ENCODE results near the gene EPHA8.

The EPHA8 gene

DNA sequence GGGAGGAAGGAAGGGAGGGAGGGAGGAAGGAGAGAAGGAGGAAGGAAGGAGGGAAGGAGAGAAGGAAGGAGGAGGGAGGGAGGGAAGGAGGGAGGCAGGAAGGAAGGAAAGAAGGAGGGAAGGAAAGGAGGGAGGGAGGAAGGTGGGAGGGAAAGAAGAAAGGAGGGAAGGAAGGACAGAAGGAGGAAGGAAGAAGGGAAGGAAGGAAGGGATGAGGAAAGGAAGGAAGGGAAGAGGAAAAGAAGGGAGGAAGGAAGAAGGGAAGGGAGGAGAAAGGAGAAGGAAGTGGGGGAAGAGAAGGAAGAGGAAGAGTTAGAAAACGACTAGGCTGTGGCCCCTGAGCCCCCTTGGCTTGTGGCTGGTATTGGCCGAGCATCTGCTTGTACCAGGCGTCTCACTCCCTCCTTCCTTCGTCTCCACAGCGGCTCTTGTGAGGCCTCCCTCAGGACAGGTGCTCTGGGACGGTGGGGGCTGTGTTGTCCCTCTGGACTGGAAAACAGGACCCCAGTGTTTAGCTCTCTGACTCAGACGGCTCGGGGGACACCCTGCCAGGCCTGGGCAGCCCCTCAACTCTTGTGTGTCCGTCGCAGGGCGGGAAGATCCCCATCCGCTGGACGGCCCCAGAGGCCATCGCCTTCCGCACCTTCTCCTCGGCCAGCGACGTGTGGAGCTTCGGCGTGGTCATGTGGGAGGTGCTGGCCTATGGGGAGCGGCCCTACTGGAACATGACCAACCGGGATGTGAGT, 37.0 kb downstream of the EPHA8 start:
- H3K36me3 Mint-ChIP-seq (ENCODE audit: low read depth) = no peaks in the 10 kb centered on the region
- no peak overlapping the region for H3K27ac Mint-ChIP-seq
- no peaks in the 10 kb centered on the region for H3K9me3 Mint-ChIP-seq
- H3K4me1 Mint-ChIP-seq (ENCODE audit: low read depth) = peaks cover 2% of the 10 kb centered on the region
- peaks cover 31% of the 10 kb centered on the region for H3K27me3 Mint-ChIP-seq
- intact Hi-C loops (cut with micrococcal nuclease) = no loop called here
- no peak overlapping the region for H3K4me3 Mint-ChIP-seq

DNA sequence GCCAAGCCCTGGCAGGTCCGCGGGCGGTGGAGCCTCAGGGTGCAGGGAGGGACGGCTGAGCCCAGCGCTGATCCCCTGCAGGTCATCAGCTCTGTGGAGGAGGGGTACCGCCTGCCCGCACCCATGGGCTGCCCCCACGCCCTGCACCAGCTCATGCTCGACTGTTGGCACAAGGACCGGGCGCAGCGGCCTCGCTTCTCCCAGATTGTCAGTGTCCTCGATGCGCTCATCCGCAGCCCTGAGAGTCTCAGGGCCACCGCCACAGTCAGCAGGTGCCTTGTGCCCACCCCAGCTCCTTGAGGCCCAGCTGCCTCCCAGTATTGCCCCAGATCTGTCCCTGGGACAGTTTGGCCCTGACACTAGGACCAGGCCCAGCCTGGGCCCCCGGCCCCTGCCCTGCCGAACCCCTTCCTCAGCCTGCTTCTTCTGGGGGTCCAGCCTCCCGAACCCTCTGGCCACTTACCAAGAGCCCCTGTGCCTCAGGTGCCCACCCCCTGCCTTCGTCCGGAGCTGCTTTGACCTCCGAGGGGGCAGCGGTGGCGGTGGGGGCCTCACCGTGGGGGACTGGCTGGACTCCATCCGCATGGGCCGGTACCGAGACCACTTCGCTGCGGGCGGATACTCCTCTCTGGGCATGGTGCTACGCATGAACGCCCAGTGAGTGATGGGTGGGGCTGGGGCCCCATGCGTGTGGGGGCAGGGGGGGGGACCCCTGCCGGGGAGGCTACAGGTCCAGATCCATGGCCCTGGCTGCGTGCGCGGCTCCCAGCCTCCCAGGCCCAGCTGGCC, 37.7 kb downstream of the EPHA8 start:
- intact Hi-C loops (cut with micrococcal nuclease) = no loop called here
- Mint-ChIP-seq H3K9me3 (no peaks in the 10 kb centered on the region), H3K27me3 (peaks cover 28% of the 10 kb centered on the region), H3K4me1 (ENCODE audit: low read depth) (no peaks in the 10 kb centered on the region), H3K4me3 (no peak overlapping the region), H3K27ac (no peak overlapping the region), H3K36me3 (ENCODE audit: low read depth) (no peaks in the 10 kb centered on the region)

DNA sequence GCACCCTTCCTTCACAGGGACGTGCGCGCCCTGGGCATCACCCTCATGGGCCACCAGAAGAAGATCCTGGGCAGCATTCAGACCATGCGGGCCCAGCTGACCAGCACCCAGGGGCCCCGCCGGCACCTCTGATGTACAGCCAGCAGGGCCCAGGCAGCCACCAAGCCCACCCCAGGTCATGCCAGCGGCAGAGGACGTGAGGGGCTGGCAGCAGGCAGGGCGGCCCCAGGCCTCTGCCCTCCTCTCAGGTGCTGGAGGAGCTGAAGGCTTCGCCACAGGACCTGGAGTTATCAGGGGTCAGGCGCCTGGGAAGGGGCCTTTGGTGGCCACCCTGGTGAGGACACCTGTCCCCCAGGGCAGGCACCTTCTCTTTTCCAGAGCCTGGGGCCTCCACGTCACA, 38.3 kb downstream of the EPHA8 start:
- intact Hi-C loops (cut with micrococcal nuclease) = no loop called here
- H3K27me3 Mint-ChIP-seq = peaks cover 30% of the 10 kb centered on the region
- H3K9me3 Mint-ChIP-seq = no peaks in the 10 kb centered on the region
- H3K27ac Mint-ChIP-seq = no peak overlapping the region
- no peaks in the 10 kb centered on the region for H3K4me1 Mint-ChIP-seq (ENCODE audit: low read depth)
- H3K4me3 Mint-ChIP-seq = no peak overlapping the region
- no peaks in the 10 kb centered on the region for H3K36me3 Mint-ChIP-seq (ENCODE audit: low read depth)

DNA sequence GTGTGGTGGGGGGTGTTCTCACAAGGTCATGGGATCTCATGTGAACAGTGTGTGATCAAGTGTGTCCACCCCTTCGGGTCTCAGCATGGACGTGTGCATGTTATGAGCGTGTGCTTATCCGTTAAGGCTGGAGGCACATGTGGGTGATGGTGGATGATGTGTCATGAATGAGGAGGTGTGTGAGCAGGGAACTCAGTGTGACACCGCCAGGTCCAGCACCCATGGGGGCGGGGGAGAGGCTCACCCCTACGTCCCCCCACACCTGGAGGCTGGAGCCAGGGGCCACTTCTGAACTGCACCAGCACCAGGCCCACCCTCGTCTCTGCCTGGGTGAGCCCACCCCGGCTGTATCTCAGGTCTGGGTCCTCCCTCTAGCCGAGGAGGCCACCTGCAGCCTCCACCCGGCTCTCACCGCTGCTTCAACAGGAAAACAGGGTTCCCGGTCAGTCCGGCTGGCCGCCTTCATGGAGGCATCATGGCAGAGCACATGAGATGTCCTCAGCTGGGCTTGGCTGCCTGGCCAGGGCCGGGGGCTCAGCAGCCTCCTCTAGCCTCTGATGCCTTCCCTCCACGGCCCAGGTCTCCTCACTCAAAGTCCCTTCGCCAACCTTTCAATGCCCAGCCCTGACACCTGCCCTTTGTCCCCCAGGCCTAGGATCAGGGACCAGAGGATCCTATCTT, 38.9 kb downstream of the EPHA8 start:
- Mint-ChIP-seq H3K27ac (no peak overlapping the region), H3K27me3 (peaks cover 29% of the 10 kb centered on the region), H3K4me3 (no peak overlapping the region), H3K36me3 (ENCODE audit: low read depth) (no peaks in the 10 kb centered on the region), H3K4me1 (ENCODE audit: low read depth) (peaks cover 2% of the 10 kb centered on the region), H3K9me3 (no peaks in the 10 kb centered on the region)
- intact Hi-C loops (cut with micrococcal nuclease) = no loop called here

DNA sequence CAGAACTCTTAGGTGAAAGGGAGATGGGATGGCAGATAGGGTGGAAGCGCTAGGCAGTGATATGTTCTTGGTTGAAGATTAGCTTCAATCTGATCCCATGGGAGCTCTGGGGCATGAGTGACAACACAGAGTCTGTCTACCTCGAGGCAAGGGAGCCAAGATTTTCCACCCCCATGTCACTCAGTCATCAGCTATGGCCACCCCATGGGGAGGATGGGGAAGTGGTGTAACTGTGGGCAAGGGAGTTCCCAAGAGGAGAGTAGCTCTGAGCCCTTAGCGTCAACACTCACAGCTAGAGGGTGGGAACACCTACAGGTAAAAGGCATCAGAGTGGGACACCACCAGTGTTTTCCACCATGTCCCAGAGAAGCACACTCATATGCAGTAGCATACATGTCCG, 42.9 kb downstream of the EPHA8 start:
- Mint-ChIP-seq H3K9me3 (no peaks in the 10 kb centered on the region), H3K4me3 (no peak overlapping the region), H3K4me1 (ENCODE audit: low read depth) (peaks cover 12% of the 10 kb centered on the region), H3K27ac (no peak overlapping the region), H3K27me3 (peaks cover 43% of the 10 kb centered on the region), H3K36me3 (ENCODE audit: low read depth) (no peaks in the 10 kb centered on the region)
- intact Hi-C loops (cut with micrococcal nuclease) = no loop called here

DNA sequence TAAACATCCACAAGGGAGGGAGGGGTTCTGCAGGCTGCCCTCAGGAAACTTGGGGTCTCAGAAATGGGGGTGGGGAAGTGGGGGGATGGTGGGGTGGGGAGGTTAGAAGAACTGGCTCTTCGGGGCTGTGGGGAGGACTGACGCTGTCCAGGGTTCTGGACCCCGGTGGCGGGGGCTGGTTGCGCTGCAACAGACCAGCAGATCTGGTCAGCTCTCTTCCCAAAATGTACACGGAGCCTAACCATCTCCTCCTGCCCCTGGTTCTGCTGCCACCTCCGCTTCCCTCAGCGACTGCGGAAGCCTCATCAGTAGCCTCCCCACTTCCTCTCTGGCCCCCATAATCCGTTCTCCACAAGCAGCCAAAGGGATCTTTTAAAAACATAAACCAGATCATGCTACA, 43.9 kb downstream of the EPHA8 start:
- H3K27ac Mint-ChIP-seq = no peak overlapping the region
- no peaks in the 10 kb centered on the region for H3K9me3 Mint-ChIP-seq
- H3K36me3 Mint-ChIP-seq (ENCODE audit: low read depth) = no peaks in the 10 kb centered on the region
- no peak overlapping the region for H3K4me3 Mint-ChIP-seq
- H3K4me1 Mint-ChIP-seq (ENCODE audit: low read depth) = peaks cover 12% of the 10 kb centered on the region
- H3K27me3 Mint-ChIP-seq = peaks cover 44% of the 10 kb centered on the region
- intact Hi-C loops (cut with micrococcal nuclease) = no loop called here

DNA sequence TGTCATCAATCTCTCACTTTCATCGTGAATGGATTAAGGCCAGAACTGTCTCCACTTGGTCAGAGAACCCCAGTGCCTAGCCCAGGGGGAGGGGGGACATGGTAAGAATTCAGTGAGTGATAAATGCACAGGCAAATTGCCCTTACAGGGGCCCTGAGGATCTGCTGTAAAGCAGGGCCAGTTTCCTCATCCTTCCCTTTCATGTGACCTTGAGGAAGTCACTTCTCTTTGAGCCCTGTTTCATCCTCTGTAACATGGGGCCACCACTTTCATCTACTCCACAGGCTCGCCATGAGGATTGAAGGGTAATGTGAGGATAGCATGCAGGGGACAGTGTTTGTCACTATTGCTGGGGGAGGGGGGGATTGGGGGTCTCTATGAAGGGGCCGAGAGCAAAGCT, 45.1 kb downstream of the EPHA8 start:
- Mint-ChIP-seq H3K4me3 (no peak overlapping the region), H3K27ac (no peak overlapping the region), H3K9me3 (no peaks in the 10 kb centered on the region), H3K27me3 (peaks cover 45% of the 10 kb centered on the region), H3K36me3 (ENCODE audit: low read depth) (no peaks in the 10 kb centered on the region), H3K4me1 (ENCODE audit: low read depth) (peaks cover 12% of the 10 kb centered on the region)
- intact Hi-C loops (cut with micrococcal nuclease) = no loop called here

DNA sequence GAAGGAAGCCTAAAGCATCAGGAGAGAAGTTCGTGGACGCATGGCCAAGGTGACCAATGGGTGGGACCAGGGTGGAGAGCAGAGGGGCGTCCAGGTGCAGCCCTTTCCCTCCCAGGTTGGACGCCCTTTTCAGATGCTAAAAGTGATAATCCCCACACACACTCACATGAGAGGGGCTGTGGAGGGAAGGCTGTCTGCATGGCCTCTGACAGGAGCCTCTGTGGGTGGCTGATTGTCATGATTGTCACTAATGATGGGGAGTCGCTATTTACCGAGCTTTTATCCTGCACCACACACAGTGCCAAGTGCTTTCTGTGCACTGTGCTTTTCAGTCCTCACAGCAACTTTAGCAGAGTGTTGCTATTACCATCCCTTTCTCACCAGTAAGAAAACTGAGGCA, 46.0 kb downstream of the EPHA8 start:
- Mint-ChIP-seq H3K4me3 (no peak overlapping the region), H3K36me3 (ENCODE audit: low read depth) (no peaks in the 10 kb centered on the region), H3K27me3 (peaks cover 41% of the 10 kb centered on the region), H3K9me3 (no peaks in the 10 kb centered on the region), H3K4me1 (ENCODE audit: low read depth) (peaks cover 12% of the 10 kb centered on the region), H3K27ac (no peak overlapping the region)
- intact Hi-C loops (cut with micrococcal nuclease) = no loop called here

DNA sequence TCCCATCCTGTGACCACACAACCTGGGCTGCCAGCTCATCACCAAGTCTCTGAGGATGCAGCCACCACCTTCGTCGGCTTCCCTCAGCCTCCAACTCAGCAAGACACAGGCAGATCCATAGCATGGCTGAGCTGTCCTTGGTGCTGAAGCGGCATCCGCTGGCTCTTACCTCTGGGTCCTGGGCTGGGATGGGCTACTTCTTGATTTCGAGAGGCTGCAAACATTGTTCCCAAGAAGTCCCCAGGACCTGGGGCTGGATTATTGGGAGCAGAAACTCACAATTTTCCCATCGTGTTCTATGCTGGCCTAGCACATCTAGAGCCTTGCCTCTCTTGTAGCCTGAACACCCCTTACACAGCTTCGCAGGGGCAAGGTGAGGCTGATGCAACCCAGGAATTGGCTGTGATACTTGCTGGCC, 48.2 kb downstream of the EPHA8 start:
- peaks cover 38% of the 10 kb centered on the region for H3K27me3 Mint-ChIP-seq
- H3K4me1 Mint-ChIP-seq (ENCODE audit: low read depth) = peaks cover 12% of the 10 kb centered on the region
- no peaks in the 10 kb centered on the region for H3K9me3 Mint-ChIP-seq
- intact Hi-C loops (cut with micrococcal nuclease) = no loop called here
- H3K36me3 Mint-ChIP-seq (ENCODE audit: low read depth) = no peaks in the 10 kb centered on the region
- H3K4me3 Mint-ChIP-seq = no peak overlapping the region
- no peak overlapping the region for H3K27ac Mint-ChIP-seq

DNA sequence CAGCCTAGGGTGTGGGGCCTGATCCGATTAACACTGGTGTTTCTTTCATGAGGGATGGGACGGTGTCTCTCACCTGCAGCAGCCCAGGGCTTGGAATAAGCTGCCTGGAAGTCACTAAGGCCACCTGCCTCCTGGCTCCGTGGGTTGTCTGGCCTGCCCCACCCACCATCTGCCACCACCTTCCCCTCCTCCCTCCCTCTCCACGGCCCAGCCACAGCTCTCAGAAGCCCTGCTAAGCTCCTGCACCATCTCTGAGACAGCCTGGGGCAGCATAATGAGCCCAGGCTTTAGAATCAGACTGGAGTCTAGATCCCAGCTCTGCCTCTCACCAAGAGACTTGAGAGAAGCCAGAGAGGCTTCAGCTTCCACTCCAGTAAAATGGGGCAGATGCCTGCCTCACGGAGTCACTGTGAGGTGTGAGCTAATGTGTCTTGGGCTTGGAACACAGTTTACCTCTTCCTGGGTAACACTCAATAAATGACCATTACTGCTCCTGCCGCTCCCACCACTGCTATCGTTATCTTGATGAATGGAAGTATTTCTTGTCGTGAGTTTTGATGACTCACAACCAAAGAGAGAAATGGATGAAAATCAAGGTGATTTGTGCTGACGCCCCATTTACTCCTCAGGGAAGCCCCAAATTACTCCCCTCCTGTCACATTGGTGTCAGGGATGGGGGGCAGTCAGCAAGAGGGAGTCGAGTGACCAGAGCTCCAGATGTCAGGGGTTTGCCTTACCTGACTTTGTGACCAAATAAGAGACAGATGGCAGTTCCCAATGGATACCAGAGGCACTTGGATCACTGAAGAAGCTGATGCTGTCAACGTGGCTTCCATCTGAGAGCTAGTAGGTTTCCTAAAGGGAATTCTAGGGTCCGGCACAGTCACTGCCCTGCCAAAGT, 49.6 kb downstream of the EPHA8 start:
- Mint-ChIP-seq H3K27me3 (peaks cover 41% of the 10 kb centered on the region), H3K9me3 (no peaks in the 10 kb centered on the region), H3K27ac (no peak overlapping the region), H3K4me1 (ENCODE audit: low read depth) (peaks cover 3% of the 10 kb centered on the region), H3K36me3 (ENCODE audit: low read depth) (no peaks in the 10 kb centered on the region), H3K4me3 (no peak overlapping the region)
- intact Hi-C loops (cut with micrococcal nuclease) = no loop called here

DNA sequence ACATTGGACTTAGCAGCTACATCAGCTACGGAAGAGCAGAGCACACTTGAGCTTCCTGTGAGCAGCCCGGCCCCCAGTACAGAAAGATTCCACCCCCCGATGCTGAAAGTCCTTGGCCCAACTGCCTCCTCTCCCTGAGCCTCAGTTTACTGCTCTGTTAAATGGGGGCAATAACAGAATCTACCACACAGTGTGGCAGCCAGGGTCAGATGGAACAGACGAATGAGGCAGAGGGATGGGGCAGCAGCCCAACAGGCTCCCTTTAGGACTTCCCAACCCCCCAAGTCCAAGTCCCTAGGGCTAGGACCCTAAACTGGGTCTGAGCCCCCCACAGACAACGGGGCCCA, 50.3 kb downstream of the EPHA8 start:
- no peak overlapping the region for H3K27ac Mint-ChIP-seq
- H3K4me1 Mint-ChIP-seq (ENCODE audit: low read depth) = no peaks in the 10 kb centered on the region
- H3K27me3 Mint-ChIP-seq = peaks cover 42% of the 10 kb centered on the region
- intact Hi-C loops (cut with micrococcal nuclease) = no loop called here
- no peaks in the 10 kb centered on the region for H3K9me3 Mint-ChIP-seq
- no peaks in the 10 kb centered on the region for H3K36me3 Mint-ChIP-seq (ENCODE audit: low read depth)
- no peak overlapping the region for H3K4me3 Mint-ChIP-seq

DNA sequence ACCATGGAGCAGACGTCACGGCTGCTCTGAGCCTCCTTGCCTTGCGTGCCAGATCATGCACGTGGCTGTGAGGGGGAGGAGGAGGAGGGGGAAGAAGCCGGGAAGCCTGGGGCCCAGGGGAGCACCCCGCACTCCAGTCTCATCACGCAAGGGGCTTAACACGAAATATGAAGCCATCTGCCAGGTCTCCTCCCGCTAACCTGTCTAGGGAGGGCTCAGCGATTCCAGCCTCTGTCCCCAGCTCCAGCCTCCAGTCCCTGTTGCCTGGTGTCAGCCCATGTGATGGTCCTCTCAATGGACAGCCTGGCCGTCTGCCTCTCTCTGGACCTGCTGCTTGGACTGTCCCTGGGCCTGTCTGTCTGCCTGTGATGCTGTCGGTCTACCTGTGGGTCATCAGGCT, 50.7 kb downstream of the EPHA8 start:
- no peak overlapping the region for H3K27ac Mint-ChIP-seq
- H3K36me3 Mint-ChIP-seq (ENCODE audit: low read depth) = no peaks in the 10 kb centered on the region
- no peaks in the 10 kb centered on the region for H3K4me1 Mint-ChIP-seq (ENCODE audit: low read depth)
- no peaks in the 10 kb centered on the region for H3K9me3 Mint-ChIP-seq
- intact Hi-C loops (cut with micrococcal nuclease) = no loop called here
- no peak overlapping the region for H3K4me3 Mint-ChIP-seq
- peaks cover 41% of the 10 kb centered on the region for H3K27me3 Mint-ChIP-seq

DNA sequence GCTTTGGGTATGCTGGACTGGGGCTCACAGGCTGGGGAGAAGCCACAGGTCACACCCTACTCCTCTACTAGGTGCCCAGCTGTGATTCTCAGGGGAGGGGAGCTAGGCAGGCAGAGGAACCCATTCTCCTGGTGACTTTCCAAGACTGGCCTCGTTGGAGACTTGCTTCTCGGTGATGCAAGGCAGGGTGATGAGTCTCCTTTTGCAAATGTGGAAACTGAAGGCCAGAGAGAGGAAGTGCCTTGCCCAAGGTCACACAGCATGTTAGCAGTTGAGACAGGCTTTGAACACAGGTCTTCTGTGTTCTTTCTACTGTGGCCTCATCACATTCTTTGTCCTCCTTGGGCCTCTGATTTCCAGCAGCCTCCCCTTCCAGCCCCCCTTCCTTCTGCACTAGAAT, 52.6 kb downstream of the EPHA8 start:
- H3K27ac Mint-ChIP-seq = no peak overlapping the region
- no peaks in the 10 kb centered on the region for H3K4me1 Mint-ChIP-seq (ENCODE audit: low read depth)
- no peaks in the 10 kb centered on the region for H3K9me3 Mint-ChIP-seq
- H3K36me3 Mint-ChIP-seq (ENCODE audit: low read depth) = no peaks in the 10 kb centered on the region
- intact Hi-C loops (cut with micrococcal nuclease) = no loop called here
- no peak overlapping the region for H3K4me3 Mint-ChIP-seq
- peaks cover 41% of the 10 kb centered on the region for H3K27me3 Mint-ChIP-seq

DNA sequence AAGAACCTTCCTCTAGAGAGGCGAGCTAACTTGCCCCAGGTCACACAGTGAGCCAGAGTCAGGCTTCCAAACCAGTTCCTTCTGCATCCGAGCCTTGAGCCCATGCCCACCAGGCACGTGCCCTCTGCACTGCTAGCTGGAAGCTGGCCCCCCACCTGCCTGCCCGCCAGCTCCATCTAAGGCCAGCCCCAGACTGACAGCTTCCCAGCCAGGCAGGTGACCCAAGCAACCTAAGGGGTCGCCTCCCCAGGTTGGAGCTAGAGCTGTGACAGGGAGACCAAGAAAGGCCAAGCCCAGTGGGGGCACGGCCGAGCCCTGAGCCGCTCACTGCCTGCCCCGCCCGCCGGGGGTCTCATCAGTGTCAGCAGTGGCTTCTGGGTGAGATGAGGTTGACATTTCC, 53.3 kb downstream of the EPHA8 start:
- Mint-ChIP-seq H3K9me3 (no peaks in the 10 kb centered on the region), H3K27ac (no peak overlapping the region), H3K4me3 (no peak overlapping the region), H3K27me3 (peaks cover 46% of the 10 kb centered on the region), H3K4me1 (ENCODE audit: low read depth) (no peaks in the 10 kb centered on the region), H3K36me3 (ENCODE audit: low read depth) (no peaks in the 10 kb centered on the region)
- intact Hi-C loops (cut with micrococcal nuclease) = no loop called here

Measured in dendritic cell treated with granulocyte-macrophage colony-stimulating factor and Interleukin-4, amounts not matched to agents 40 ng/mL and 50 ng/mL, for 4 days (primary cell).